ENCODE results near the gene IQSEC3.

IQSEC3 gene

DNA sequence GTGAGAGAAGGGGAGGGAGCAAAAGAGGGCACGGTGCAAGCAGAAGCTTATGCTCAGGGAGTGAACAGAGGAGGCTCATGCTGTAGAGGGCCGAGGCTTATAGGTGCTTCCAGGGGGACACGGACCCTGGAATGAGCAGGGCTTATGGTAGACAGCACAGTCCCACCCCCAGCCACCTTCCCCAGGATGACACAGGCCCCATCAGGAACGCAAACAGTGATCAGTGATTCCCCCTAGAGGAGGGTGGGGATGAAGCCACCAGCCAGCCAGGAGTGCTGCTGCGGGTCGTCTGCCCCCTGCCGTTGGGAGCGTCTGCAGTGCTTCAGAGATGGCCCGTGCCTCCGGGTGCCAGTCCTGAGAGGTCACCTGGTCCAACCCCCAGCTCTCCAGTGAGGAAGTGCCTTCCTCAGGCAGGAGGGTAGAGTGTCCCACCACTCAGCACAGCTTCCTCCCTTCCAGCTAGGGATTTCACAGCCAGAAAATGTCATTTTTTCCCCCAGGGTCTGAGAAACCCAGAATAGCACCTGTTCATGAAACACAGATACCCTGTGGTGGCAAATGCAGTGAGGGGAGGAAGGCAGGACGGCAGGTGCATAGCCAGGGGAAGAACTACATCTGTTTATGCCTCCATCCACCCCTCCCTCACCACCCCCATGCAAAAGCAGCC, 86.6 kb downstream of the IQSEC3 start:
- H3K36me3 ChIP-seq (replicated peaks; ENCODE audit: low read depth, low read length) = no peaks in the 10 kb centered on the region
- H3K9ac ChIP-seq (ENCODE audit: low read length) = no peak overlapping the region
- no peaks in the 10 kb centered on the region for H3K27me3 ChIP-seq (ENCODE audit: low read depth, low read length)
- H3K4me1 ChIP-seq (ENCODE audit: low read length) = peaks cover 7% of the 10 kb centered on the region
- H3K4me3 ChIP-seq (ENCODE audit: low read length) = no peak overlapping the region
- peak overlapping the region; percentile 48 for H3K4me2 ChIP-seq (ENCODE audit: low read length)
- no peak overlapping the region for H3K27ac ChIP-seq (ENCODE audit: low read length)
- TF ChIP-seq, protein P1, sequence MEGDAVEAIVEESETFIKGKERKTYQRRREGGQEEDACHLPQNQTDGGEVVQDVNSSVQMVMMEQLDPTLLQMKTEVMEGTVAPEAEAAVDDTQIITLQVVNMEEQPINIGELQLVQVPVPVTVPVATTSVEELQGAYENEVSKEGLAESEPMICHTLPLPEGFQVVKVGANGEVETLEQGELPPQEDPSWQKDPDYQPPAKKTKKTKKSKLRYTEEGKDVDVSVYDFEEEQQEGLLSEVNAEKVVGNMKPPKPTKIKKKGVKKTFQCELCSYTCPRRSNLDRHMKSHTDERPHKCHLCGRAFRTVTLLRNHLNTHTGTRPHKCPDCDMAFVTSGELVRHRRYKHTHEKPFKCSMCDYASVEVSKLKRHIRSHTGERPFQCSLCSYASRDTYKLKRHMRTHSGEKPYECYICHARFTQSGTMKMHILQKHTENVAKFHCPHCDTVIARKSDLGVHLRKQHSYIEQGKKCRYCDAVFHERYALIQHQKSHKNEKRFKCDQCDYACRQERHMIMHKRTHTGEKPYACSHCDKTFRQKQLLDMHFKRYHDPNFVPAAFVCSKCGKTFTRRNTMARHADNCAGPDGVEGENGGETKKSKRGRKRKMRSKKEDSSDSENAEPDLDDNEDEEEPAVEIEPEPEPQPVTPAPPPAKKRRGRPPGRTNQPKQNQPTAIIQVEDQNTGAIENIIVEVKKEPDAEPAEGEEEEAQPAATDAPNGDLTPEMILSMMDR (IDR thresholded peaks at IDR 0.05; ENCODE audit: low read depth, low read length) = peak; percentile 97
- TF ChIP-seq EZH2phosphoT487 (IDR thresholded peaks at IDR 0.05; ENCODE audit: low read depth) = no peak
- H4K20me1 ChIP-seq (ENCODE audit: insufficient read depth, low read length) = no peaks in the 10 kb centered on the region
- peak overlapping the region; percentile 86 for H2AFZ ChIP-seq (ENCODE audit: low read depth, low read length)
- H3K79me2 ChIP-seq (ENCODE audit: low read length) = no peaks in the 10 kb centered on the region
- H3K9me3 ChIP-seq (ENCODE audit: insufficient read depth, low read length) = no peaks in the 10 kb centered on the region

DNA sequence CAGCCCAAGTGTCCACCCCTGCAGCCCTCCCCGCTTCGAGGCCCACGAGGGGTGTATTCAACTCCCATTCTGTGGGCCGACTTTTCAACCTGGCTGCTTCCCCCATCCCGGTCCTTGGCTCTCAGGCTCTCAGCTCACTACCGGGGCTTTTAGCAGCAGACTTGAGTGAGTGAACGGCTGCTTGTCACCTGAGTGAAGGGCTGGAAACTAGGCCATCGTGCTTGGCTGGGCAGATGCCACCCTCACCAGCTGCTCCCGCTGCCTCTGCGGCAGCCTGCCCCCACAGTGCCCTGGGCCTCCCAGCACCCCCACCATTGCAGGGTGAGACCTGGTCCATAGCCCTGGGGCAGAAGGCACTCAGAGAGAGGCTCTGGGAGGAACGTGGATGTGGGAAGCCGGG, 87.5 kb downstream of the IQSEC3 start:
- Histone ChIP-seq H3K4me3 (ENCODE audit: low read length) (no peak overlapping the region), H3K36me3 (replicated peaks; ENCODE audit: low read depth, low read length) (no peaks in the 10 kb centered on the region), H4K20me1 (ENCODE audit: insufficient read depth, low read length) (no peaks in the 10 kb centered on the region), H2AFZ (ENCODE audit: low read depth, low read length) (no peak overlapping the region), H3K9me3 (ENCODE audit: insufficient read depth, low read length) (no peaks in the 10 kb centered on the region), H3K27me3 (ENCODE audit: low read depth, low read length) (peaks cover 1% of the 10 kb centered on the region), H3K4me1 (ENCODE audit: low read length) (peaks cover 7% of the 10 kb centered on the region), H3K79me2 (ENCODE audit: low read length) (no peaks in the 10 kb centered on the region), H3K9ac (ENCODE audit: low read length) (no peak overlapping the region), H3K4me2 (ENCODE audit: low read length) (no peak overlapping the region), H3K27ac (ENCODE audit: low read length) (no peak overlapping the region)
- TF ChIP-seq EZH2phosphoT487 (IDR thresholded peaks at IDR 0.05; ENCODE audit: low read depth) = no peak
- TF ChIP-seq, protein P1 (IDR thresholded peaks at IDR 0.05; ENCODE audit: low read depth, low read length) = no peak

DNA sequence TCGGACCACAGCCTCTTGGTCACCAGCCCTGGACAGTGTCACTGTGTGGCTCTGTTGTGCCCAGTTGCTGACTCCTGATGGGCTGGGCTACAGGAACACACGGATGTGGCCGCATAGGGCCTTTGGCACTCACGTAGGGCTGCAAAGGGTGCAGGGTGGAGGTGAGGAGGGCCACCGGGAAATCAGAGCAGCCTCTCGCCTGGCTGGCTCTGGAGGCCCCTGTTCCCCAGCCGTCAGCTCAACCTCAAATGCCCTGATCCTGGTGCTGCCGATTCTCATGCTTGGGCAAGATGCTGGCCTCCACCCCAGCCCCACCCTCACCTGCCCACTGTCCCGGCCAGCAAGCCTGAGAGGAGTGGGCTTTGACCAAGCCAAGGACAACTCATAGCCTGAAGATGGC, 88.4 kb downstream of the IQSEC3 start:
- no peaks in the 10 kb centered on the region for H3K9me3 ChIP-seq (ENCODE audit: insufficient read depth, low read length)
- TF ChIP-seq, protein P1 (IDR thresholded peaks at IDR 0.05; ENCODE audit: low read depth, low read length) = no peak
- TF ChIP-seq EZH2phosphoT487 (IDR thresholded peaks at IDR 0.05; ENCODE audit: low read depth) = no peak

DNA sequence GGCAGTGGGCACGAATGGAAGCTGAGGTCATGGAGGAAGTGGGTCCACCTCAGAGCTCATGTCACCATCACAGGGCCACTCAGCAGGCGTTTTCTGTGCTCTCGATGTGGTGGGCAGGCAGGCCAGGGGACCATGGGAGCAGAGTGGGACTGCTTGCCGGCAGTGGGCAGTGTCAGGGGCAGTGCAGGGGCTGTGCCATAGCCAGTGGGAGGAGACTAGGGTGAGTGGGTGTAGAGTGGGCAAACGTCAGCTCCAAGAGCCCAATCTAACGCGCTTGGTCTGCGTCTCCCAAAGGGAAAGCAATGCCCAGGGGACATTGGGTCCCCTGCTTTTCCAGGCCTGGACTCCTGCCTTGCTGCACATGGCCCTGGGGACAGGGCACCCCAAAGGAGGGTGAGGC, 89.1 kb downstream of the IQSEC3 start:
- Histone ChIP-seq H2AFZ (ENCODE audit: low read depth, low read length) (no peak overlapping the region), H3K27ac (ENCODE audit: low read length) (no peak overlapping the region), H3K4me1 (ENCODE audit: low read length) (peaks cover 7% of the 10 kb centered on the region), H3K9ac (ENCODE audit: low read length) (no peak overlapping the region), H3K27me3 (ENCODE audit: low read depth, low read length) (peaks cover 17% of the 10 kb centered on the region), H3K4me3 (ENCODE audit: low read length) (no peak overlapping the region), H3K36me3 (replicated peaks; ENCODE audit: low read depth, low read length) (no peaks in the 10 kb centered on the region), H4K20me1 (ENCODE audit: insufficient read depth, low read length) (no peaks in the 10 kb centered on the region), H3K9me3 (ENCODE audit: insufficient read depth, low read length) (no peaks in the 10 kb centered on the region), H3K79me2 (ENCODE audit: low read length) (no peaks in the 10 kb centered on the region), H3K4me2 (ENCODE audit: low read length) (no peak overlapping the region)
- TF ChIP-seq, protein P1 (IDR thresholded peaks at IDR 0.05; ENCODE audit: low read depth, low read length) = no peak
- no peak for TF ChIP-seq EZH2phosphoT487 (IDR thresholded peaks at IDR 0.05; ENCODE audit: low read depth)

More for the DNA sequence above, 88.4 kb downstream of the IQSEC3 start:
- Histone ChIP-seq H4K20me1 (ENCODE audit: insufficient read depth, low read length) (no peaks in the 10 kb centered on the region), H3K27me3 (ENCODE audit: low read depth, low read length) (peaks cover 11% of the 10 kb centered on the region), H3K27ac (ENCODE audit: low read length) (no peak overlapping the region), H3K4me2 (ENCODE audit: low read length) (no peak overlapping the region), H3K79me2 (ENCODE audit: low read length) (no peaks in the 10 kb centered on the region), H2AFZ (ENCODE audit: low read depth, low read length) (no peak overlapping the region), H3K4me1 (ENCODE audit: low read length) (peaks cover 7% of the 10 kb centered on the region), H3K9ac (ENCODE audit: low read length) (no peak overlapping the region), H3K36me3 (replicated peaks; ENCODE audit: low read depth, low read length) (no peaks in the 10 kb centered on the region), H3K4me3 (ENCODE audit: low read length) (no peak overlapping the region)

Data from OCI-LY3 (cell line).